PC-3 (cell line): ENCODE results near the gene LCAT. TPM values are rescaled to one million over a fixed set of nuclear protein-coding genes. Genes with fewer than 3 reads are reported as not detected.

ENCODE experiments used
- ATAC-seq: fragments of 200-7000 bp; cut with Tn5 transposase; 2 replicates; pipeline ENCODE4 v1.9.1; 2020; ENCODE audit warnings: mild to moderate bottlenecking, moderate library complexity
- BruUV-seq: library from RNA; stranded (reverse); fragments of 400-500 nt; replicated peaks from 2 replicates; lab custom pipeline; 2021; lab: Mats Ljungman, UMichigan
- CTCF ChIA-PET: fragments of 300-600 bp; sonication (Branson Sonifier 250); formaldehyde crosslinking; loops from one replicate; lab custom pipeline; 2022; ENCODE audit warnings: antibody characterized with exemption; lab: Charles Lee
- POLR2A ChIA-PET: fragments of 300-600 bp; sonication (Branson Sonifier 250); formaldehyde crosslinking; loops from one replicate; lab custom pipeline; 2022; ENCODE audit warnings: antibody characterized with exemption; ENCODE audit not compliant: unreplicated experiment; lab: Charles Lee
- DNase-seq: peaks from one replicate; pipeline ENCODE4 v3.0.0-alpha.2; 2015
- H2AFZ ChIP-seq: fragments of 300-600 bp; sonication (generic); 2 replicates; pipeline ENCODE4 v1.6.0; 2016; ENCODE audit warnings: antibody characterized with exemption, low read length
- H3F3A ChIP-seq: fragments of 300-600 bp; sonication (generic); one replicate; pipeline ENCODE4 v1.6.0; 2017; ENCODE audit warnings: antibody characterized with exemption, low read length, control low read depth, mild to moderate bottlenecking; ENCODE audit not compliant: unreplicated experiment
- H3K27ac ChIP-seq: fragments of 300-600 bp; sonication (generic); 2 replicates; pipeline ENCODE4 v1.5.1; 2016; ENCODE audit warnings: mild to moderate bottlenecking, low read length
- H3K27me3 ChIP-seq: fragments of 300-600 bp; sonication (generic); 2 replicates; pipeline ENCODE4 v1.6.1; 2016; ENCODE audit warnings: low read length, mixed read lengths
- H3K36me3 ChIP-seq: fragments of 300-600 bp; sonication (generic); 2 replicates; pipeline ENCODE4 v1.6.1; 2016; ENCODE audit warnings: low read depth, mixed run types, low read length, mixed read lengths
- H3K4me1 ChIP-seq: fragments of 300-600 bp; sonication (generic); 2 replicates; pipeline ENCODE4 v1.5.1; 2016; ENCODE audit warnings: low read length; ENCODE audit not compliant: insufficient read depth
- H3K4me2 ChIP-seq: fragments of 300-600 bp; sonication (generic); 2 replicates; pipeline ENCODE4 v1.6.0; 2016; ENCODE audit warnings: low read length
- H3K4me3 ChIP-seq: fragments of 300-600 bp; sonication (generic); 2 replicates; pipeline ENCODE4 v1.5.1; 2016; ENCODE audit warnings: mild to moderate bottlenecking, low read length, mixed read lengths
- H3K79me2 ChIP-seq: fragments of 300-600 bp; sonication (generic); 2 replicates; pipeline ENCODE4 v1.6.1; 2017; ENCODE audit warnings: low read length, mixed read lengths
- H3K9ac ChIP-seq: fragments of 300-600 bp; sonication (generic); 2 replicates; pipeline ENCODE4 v1.6.0; 2016; ENCODE audit warnings: mild to moderate bottlenecking, low read length
- H3K9me2 ChIP-seq: fragments of 300-600 bp; sonication (generic); replicated peaks from 2 replicates; pipeline ENCODE4 v1.6.1; 2016; ENCODE audit warnings: mixed run types, low read length, mixed read lengths
- H3K9me3 ChIP-seq: fragments of 300-600 bp; sonication (generic); 2 replicates; pipeline ENCODE4 v1.6.1; 2016; ENCODE audit warnings: low read length, mixed read lengths
- H4K20me1 ChIP-seq: fragments of 300-600 bp; sonication (generic); 2 replicates; pipeline ENCODE4 v1.6.1; 2016; ENCODE audit warnings: low read length, mixed read lengths
- CTCF ChIP-seq: fragments of 300-600 bp; sonication (generic); conservative IDR thresholded peaks from 2 replicates; pipeline ENCODE4 v1.5.1; 2017; ENCODE audit warnings: antibody characterized with exemption, low read depth, mild to moderate bottlenecking, low read length
- EZH2 ChIP-seq: fragments of 300-600 bp; sonication (generic); IDR thresholded peaks from one replicate; pipeline ENCODE4 v1.6.1; 2017; ENCODE audit warnings: antibody characterized with exemption, mild to moderate bottlenecking, low read length; ENCODE audit not compliant: unreplicated experiment
- EZH2phosphoT487 ChIP-seq: fragments of 300-600 bp; sonication (generic); IDR thresholded peaks from 2 replicates; pipeline ENCODE4 v1.6.1; 2018; ENCODE audit warnings: mild to moderate bottlenecking, antibody characterized with exemption, low read length, borderline replicate concordance
- intact Hi-C: fragments of 100-400 bp; cut with micrococcal nuclease; formaldehyde crosslinking; loops from 2 replicates; pipeline ENCODE4 v1.9.0; 2023
- total RNA-seq: library from RNA; depleted of rRNA; stranded (reverse); fragments of >200 nt; gene quantifications from 2 replicates; pipeline ENCODE4 v1.2.3, GENCODE V29; 2014

The LCAT gene
- total RNA-seq, 1 experiment from 2014 or later: 3.2 TPM

DNA sequence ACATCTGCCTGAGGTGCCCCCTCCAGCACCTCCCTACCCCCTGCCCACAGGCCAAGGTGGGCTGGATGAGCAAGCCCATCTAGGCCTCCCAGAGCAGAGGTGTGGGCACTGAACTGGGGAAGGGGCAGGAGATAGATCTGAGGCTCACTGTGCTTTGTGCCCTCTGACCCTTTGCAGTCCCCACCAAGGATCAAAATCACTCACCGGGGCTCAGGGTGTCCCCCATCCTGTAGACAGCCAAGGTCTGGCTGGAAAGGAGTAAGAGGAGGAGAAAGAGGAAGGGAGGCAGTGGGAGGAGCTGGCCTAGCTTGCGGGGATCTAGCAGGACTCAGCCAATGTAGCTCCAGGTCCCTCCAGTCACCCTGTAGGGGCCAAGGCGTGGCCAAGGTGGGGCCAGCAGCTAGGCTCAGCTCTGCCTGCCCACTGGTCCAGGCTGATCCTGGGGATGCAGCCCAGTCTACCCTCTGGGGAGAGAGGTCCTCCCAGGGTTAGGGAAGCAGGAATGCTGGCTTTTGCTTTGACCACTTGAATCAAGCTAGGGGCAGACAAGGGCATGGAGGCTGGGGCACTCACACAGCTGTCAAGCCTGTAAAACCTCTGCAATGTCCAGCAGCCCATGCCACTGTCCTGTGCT is 22.7 kb upstream of the LCAT start:
- no TSS peak for BruUV-seq
- ChIA-PET POLR2A (no interaction called here), CTCF (no interaction called here)
- intact Hi-C loops: no loop called here
- DNase-seq (no peak), ATAC-seq (no peak)
- no peak overlapping the region for H2AFZ ChIP-seq
- peaks cover 17% of the 10 kb centered on the region for H3K4me1 ChIP-seq
- peak overlapping the region; percentile 94 for H3K4me3 ChIP-seq
- no peaks in the 10 kb centered on the region for H4K20me1 ChIP-seq
- no peaks in the 10 kb centered on the region for H3K9me2 ChIP-seq
- H3K9ac ChIP-seq: no peak overlapping the region
- no peaks in the 10 kb centered on the region for H3F3A ChIP-seq
- no peaks in the 10 kb centered on the region for H3K9me3 ChIP-seq
- peaks cover 29% of the 10 kb centered on the region for H3K79me2 ChIP-seq
- H3K27ac ChIP-seq: no peak overlapping the region
- no peaks in the 10 kb centered on the region; the same call in 1 of the 2 replicates for H3K36me3 ChIP-seq
- no peak for TF ChIP-seq EZH2phosphoT487
- TF ChIP-seq CTCF: no peak
- no peak for TF ChIP-seq EZH2
- H3K4me2 ChIP-seq: peak overlapping the region; percentile 95
- H3K27me3 ChIP-seq: no peaks in the 10 kb centered on the region

DNA sequence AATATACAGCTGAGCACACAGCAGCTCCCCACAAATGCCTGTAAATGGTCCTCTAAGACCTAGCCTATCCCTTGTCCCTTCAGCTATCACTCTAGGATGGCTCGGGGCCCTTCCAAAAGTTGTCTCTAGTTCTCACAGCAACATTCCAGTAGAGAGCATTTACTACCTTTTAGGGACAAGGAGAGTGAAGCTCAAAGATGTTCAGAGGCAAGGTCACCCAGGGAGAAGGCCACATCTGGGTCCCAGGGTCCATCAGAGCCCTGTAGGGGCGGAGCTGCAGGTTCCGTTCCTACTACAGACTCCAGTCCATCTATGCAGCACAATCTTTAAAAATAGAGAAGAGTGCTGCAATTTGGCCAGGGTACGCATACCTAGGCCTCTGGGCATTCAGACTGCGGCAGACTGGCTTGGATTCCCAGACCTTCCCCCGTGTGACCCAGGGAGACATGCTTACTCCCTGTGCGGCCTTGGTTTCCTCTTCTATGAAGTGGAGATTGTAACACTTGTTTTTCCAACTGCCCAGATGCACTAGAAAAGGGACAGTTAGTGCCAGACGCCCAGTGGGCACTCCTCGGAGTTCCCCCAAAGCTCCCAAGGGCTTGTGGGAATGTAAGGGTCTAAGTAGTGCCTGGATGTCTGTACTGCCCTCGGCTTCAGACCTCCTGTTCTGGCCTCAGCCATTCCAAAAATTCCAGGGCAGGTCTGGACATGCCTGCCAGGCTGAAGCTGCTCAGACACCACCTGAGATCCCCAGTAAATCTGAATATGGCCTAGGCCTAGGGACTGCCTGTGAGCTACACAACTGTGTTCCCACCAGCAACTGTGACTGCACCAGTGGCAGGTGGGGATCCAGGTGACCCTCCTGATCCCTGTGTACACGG is 22.0 kb upstream of the LCAT start:
- no peak for ATAC-seq
- POLR2A ChIA-PET: no interaction called here
- Histone ChIP-seq H2AFZ (no peak overlapping the region), H3K9ac (no peak overlapping the region), H3F3A (no peaks in the 10 kb centered on the region), H3K4me2 (0 out of 2 replicates have a peak overlapping the region, but pooled peaks have one; percentile 95), H3K9me2 (no peaks in the 10 kb centered on the region), H3K27ac (no peak overlapping the region), H3K4me3 (no peak overlapping the region; the same call in 1 of the 2 replicates), H4K20me1 (no peaks in the 10 kb centered on the region), H3K9me3 (no peaks in the 10 kb centered on the region), H3K79me2 (peaks cover 29% of the 10 kb centered on the region), H3K27me3 (no peaks in the 10 kb centered on the region), H3K4me1 (peaks cover 17% of the 10 kb centered on the region), H3K36me3 (no peaks in the 10 kb centered on the region; the same call in 1 of the 2 replicates)
- intact Hi-C loops: no loop called here
- TF ChIP-seq CTCF: no peak
- TF ChIP-seq EZH2: no peak
- no peak for TF ChIP-seq EZH2phosphoT487
- CTCF ChIA-PET: no interaction called here
- BruUV-seq: no TSS peak
- no peak for DNase-seq
